Sigmoid colon (tissue), 4 donors: ENCODE results near the gene SND1.

ENCODE experiments used
- POLR2A ChIP-seq, 2 donors: fragments of 450-650 bp; IDR thresholded peaks; one replicate each; pipeline ENCODE4 v1.6.1; 2016; ENCODE audit warnings: antibody characterized with exemption in 2 of 2, mild to moderate bottlenecking in 2 of 2, moderate library complexity in 2 of 2
- POLR2AphosphoS5 ChIP-seq, 4 donors: sonication (generic); formaldehyde crosslinking; IDR thresholded peaks; one replicate each; pipeline ENCODE4 v1.6.1; 2017; ENCODE audit warnings: antibody characterized with exemption in 4 of 4
- TF ChIP-seq, protein P1 (sequence below), 4 experiments: fragments of 450-650 bp in 3 of 4; fragments of 200-600 bp in 1 of 4; IDR thresholded peaks; one replicate each; pipeline ENCODE4 v1.5.1; 2016 to 2019; ENCODE audit warnings: antibody characterized with exemption in 4 of 4, mild to moderate bottlenecking in 3 of 4, moderate library complexity in 2 of 4

DNA sequence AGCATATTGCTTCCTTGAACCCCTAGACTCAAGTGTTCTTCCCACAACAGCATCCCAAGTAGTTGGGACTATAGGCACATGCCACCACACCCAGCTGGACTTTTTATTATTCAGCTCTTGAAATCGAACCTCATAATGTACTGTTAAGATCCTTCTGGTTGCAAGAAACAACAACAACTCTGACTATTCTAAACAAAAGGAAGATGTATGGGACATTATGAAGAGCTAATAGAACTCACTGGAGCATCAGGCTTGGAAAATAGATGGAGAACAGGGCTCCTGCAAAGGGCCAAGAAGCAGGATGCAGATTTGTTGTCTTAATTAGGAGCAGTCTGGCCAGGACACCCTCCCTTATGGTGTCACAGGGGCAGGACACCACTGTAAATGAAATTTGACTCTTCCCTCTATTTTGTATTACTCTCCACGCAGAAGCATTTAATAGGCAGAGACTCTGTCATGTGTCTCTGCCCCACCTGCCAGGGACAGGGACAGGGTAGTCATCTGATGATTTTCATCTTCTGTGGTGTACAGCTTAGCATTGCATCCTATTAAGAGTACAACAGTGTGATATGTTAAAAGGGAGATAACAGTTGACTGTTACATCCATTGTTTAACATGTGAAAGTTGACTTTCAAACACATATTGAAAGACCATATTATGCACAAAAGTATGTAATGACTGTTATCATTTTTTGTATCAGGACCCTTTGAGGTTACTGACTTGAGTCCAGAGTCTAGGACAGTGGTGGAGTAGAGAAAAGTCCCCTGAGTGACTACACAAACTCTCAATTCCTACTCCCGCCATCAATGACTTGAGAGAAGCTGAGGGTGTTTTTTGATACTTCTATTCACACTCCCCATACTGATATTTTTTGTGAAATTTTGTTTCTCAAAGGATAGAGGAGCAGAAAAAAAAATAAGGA lies 222.0 kb downstream of the SND1 start:
- no peak for TF ChIP-seq POLR2A (IDR thresholded peaks at IDR 0.05)
- TF ChIP-seq, protein P1, sequence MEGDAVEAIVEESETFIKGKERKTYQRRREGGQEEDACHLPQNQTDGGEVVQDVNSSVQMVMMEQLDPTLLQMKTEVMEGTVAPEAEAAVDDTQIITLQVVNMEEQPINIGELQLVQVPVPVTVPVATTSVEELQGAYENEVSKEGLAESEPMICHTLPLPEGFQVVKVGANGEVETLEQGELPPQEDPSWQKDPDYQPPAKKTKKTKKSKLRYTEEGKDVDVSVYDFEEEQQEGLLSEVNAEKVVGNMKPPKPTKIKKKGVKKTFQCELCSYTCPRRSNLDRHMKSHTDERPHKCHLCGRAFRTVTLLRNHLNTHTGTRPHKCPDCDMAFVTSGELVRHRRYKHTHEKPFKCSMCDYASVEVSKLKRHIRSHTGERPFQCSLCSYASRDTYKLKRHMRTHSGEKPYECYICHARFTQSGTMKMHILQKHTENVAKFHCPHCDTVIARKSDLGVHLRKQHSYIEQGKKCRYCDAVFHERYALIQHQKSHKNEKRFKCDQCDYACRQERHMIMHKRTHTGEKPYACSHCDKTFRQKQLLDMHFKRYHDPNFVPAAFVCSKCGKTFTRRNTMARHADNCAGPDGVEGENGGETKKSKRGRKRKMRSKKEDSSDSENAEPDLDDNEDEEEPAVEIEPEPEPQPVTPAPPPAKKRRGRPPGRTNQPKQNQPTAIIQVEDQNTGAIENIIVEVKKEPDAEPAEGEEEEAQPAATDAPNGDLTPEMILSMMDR (IDR thresholded peaks at IDR 0.05) = no peak
- TF ChIP-seq POLR2AphosphoS5 (IDR thresholded peaks at IDR 0.05) = no peak
